NCI-H1105 treated with DMSO at 0.1 percent for 48 hours (cell line): ENCODE data around the gene IFITM1.
"Not testable (repeated sequence)": the region's sequence is repeated elsewhere in the genome, so short reads cannot be mapped to it uniquely, and the experiment has no call there.

ENCODE experiments used
- DNase-seq: peaks from one replicate; lab custom pipeline; 2025; lab: John Stamatoyannopoulos, UW

Gene IFITM1

GRCh38 chr11:344836-345578, 31.2 kb downstream of the IFITM1 start:
- DNase-seq: no peak

- DNase-seq: no peak
These were observed 32.7 kb downstream of the IFITM1 start for GRCh38 chr11:346529-346928.

DNA sequence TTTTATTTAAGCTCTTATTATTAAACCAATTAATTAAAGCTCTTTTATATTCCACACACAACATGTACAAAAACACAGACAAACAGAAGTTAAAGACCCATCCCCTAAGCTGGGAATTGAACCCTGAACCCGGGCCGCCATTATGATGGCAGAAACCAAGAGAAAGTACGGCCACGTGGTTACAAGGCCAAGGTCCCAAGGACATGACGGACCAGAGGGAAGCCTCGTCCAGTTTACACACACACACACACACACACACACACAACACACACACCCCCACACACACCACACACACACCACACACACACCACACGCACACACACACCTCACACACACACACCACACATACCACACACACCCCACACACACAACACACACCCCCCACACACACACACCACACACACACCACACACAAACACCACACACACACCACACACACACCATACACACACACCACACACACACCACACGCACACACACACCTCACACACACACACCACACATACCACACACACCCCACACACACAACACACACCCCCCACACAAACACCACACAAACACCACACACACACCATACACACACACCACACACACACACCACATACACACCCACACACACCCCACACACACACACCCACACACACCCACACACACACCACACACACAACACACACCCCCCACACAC, 35.6 kb downstream of the IFITM1 start:
- not testable (repeated sequence) for DNase-seq

DNA sequence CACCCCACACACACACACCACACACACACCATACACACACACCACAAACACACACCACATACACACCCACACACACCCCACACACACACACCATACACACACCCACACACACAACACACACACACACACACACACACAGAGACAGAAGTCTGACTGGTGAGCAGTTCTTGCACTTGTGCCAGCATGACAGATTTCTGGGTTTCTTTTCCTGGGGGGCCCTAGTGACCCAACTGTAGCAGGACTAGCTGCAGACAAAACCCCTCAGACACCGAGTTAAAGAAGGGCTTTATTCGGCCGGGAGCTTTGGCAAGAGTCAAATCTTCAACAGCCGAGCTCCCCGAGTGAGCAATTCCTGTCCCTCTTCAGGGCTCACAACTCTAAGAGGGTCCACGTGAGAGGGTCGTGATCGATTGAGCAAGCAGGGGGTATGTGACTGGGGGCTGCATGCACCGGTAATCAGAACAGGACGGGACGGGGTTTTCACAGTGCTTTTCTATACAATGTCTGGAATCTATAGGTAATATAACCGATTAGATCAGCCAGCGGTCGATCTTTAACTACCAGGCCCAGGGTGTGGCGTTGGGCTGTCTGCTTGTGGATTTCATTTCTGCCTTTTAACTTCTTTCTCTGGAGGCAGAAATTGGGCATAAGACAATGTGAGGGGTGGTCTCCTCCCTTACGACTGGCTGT, 36.3 kb downstream of the IFITM1 start:
- DNase-seq: not testable (repeated sequence)

GRCh38 chr11:350723-351255, 36.9 kb downstream of the IFITM1 start:
- DNase-seq: no peak

- DNase-seq: no peak
These were observed 37.6 kb downstream of the IFITM1 start for GRCh38 chr11:351411-351810.

GRCh38 chr11:352456-353031, 38.7 kb downstream of the IFITM1 start:
- no peak for DNase-seq

DNA sequence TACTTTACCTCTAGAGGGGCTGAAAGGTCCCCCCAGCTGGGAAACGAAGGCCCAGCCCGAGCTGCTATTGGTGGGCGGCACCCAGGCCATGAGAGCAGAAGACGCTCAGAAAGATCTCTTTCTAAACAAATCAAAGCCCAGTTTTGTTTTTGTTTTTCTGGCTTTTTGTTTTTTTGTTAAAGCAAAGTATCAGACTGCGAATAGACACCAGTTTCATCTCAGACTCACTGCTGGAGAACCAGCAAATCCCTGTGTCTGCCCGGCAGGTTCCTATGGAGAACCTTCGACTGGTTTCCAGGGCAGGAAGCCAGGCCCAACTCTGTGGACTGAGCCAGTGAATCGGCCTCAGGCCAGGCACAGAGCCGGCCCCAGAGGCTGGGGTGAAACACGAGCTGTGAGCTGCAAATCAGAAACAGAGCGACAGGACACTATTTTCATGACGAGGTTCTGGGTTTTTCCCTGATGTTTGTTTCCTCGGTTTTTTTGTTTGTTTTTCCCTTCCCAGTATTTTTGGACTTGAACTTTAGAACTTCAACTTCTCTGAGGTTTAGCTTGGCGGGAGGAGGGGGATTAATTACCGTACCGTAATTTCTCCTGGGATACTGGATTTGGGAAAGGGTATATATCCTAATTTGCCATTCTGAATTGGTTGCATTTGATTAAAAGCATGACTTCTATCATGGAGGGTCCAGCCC, 39.5 kb downstream of the IFITM1 start:
- no peak for DNase-seq

DNA sequence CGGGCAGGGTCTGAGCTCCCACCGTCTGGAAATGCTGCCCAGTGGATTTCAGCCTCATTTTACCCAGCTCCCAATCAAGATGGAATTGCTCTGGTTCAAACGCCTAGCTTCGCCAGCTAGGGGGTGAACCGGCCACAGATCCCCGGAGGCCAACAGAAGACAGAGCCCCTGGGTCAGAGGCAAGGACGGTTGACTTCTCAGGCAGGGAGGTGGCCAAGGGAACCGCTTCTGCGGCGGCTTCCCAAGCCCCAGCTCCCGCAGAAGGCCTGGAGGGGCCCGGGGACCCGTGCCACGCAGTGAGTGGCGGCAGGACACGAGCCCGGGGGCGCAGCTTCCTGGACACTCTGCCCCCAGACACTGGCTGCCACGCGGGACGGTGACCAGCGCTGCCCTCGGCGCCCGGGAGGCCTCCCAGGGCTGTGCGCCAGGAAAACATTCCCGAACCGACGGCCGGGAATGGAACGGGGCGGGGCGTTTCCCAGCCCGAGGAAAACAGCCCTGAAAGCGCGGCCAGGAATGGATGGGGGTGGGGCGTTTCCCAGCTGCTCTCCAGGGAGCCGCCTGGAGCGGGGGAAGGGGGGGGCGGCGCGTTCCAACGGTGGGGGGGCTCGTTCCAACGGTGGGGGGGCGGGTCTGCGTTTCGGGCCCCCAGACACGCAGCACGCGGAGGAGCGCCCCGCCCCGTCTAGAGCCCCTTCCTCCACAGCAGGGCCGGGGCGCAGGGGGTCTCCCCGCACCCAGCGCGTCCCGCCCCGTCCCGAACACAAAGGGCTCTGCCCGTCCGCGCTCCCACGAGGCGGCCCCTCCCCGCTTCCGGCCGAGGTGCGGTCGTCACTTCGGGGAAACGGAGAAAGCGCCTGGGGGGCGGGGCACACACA, 42.0 kb downstream of the IFITM1 start:
- DNase-seq: peak; percentile 62

DNA sequence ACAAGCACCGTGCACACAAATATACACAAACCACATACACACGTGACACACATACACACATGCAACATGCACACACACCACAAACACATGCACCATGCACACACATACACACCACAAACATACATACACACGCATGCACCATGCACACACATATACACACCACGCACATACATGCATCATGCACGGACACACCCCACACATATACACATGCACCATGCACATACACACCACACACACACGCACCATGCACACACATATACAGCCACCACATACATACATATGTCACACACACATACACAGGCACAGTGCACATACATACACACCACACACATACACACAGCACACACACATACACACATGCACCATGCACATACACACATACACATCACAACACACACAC, 42.8 kb downstream of the IFITM1 start:
- no peak for DNase-seq

DNA sequence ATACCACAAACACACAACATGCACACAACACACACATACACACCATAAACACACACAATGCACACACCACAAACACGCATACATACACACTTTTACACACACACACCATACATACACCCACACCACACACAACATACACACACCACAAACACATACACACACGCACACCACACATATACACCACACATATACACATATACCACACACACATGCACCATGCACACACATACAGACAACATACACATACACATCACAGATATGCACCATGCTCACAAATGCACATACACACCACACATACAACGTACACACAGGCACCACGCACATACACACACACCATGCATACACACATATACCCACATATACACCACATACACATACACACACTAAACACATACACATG, 43.7 kb downstream of the IFITM1 start:
- no peak for DNase-seq

- peak; percentile 15 for DNase-seq
These were observed 44.4 kb downstream of the IFITM1 start for GRCh38 chr11:358129-358800.

- DNase-seq: no peak
These were observed 45.4 kb downstream of the IFITM1 start for GRCh38 chr11:359181-359714.

- DNase-seq: no peak
These were observed 46.8 kb downstream of the IFITM1 start for GRCh38 chr11:360326-361280.

- no peak for DNase-seq
These were observed 49.0 kb downstream of the IFITM1 start for GRCh38 chr11:362642-363442.

- DNase-seq: not testable (repeated sequence)
These were observed 49.6 kb downstream of the IFITM1 start for GRCh38 chr11:363443-363805.

DNA sequence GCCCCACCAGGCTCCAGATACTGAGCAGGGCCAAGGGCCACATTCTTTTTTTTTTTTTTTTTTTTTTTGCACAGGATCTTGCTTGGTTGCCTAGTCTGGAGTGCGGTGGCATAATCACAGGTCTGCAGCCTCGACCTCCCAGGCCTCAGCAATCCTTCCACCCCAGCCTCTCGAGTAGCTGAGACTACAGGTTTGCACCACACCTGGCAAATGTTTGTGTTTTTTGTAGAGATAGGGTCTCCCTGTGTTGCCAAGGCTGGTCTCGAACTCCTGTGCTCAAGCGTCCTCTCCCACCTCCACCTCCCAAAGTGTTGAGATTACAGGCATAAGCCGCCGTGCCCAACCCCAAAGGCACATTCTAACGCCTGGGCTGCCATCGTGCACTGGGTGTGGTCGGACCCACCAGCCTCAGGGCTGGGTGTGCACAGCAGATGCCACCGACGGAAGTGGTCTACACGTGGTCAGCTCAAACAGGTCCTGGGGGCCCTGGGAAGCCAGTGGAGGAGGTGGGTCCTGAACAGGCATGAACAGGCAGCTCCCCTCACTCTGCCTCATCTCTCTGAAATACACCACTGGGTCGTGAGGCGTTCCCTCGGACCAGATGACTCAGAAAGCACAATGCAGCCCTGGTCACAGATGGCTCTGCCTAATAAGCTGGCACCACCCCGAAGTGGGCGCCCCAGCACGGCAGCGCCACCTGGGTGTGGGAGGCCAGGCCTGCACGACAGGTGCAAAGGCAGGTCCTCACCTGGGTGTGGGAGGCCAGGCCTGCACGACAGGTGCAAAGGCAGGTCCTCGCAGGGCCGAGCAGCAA, 50.3 kb downstream of the IFITM1 start:
- peak; percentile 89 for DNase-seq
